IMR-90 (cell line): ENCODE data around the gene CEP85. TPM values are rescaled to one million over a fixed set of nuclear protein-coding genes. Genes with fewer than 3 reads are reported as not detected.

Source experiments
- ATAC-seq: fragments of 200-7000 bp; cut with Tn5 transposase; 2 replicates; pipeline ENCODE4 v1.9.1; 2020; ENCODE audit warnings: low read depth, mild to moderate bottlenecking, moderate library complexity
- BruUV-seq: library from RNA; stranded (reverse); fragments of 400-500 nt; replicated peaks from 2 replicates; lab custom pipeline; 2021; lab: Mats Ljungman, UMichigan
- CTCF ChIA-PET: fragments of 300-600 bp; formaldehyde crosslinking; extraction: SDS; loops from one replicate; lab custom pipeline; 2021; ENCODE audit warnings: antibody characterized with exemption; lab: Yijun Ruan, JAX
- POLR2A ChIA-PET: fragments of 300-600 bp; sonication (Branson Sonifier 250); formaldehyde crosslinking; loops from one replicate; lab custom pipeline; 2022; ENCODE audit warnings: antibody characterized with exemption; ENCODE audit not compliant: unreplicated experiment; lab: Charles Lee
- DNase-seq: peaks from one replicate; pipeline ENCODE4 v3.0.0; 2013
- H2AFZ ChIP-seq: replicated peaks from 2 replicates; pipeline ENCODE3; 2013; ENCODE audit warnings: low read length, mild to moderate bottlenecking; ENCODE audit not compliant: poor library complexity
- H2AK5ac ChIP-seq: 2 replicates; pipeline ENCODE4 v1.6.1; 2013; ENCODE audit warnings: low read depth, low read length, inconsistent platforms
- H2AK9ac ChIP-seq: replicated peaks from 2 replicates; pipeline ENCODE3; 2013; ENCODE audit warnings: mild to moderate bottlenecking, low read depth, low read length, moderate library complexity; ENCODE audit not compliant: poor library complexity
- H2BK120ac ChIP-seq: 2 replicates; pipeline ENCODE4 v1.6.1; 2013; ENCODE audit warnings: low read depth, low read length, inconsistent platforms
- H2BK15ac ChIP-seq: 3 replicates; pipeline ENCODE4 v1.6.1; 2013; ENCODE audit warnings: low read depth, low read length, inconsistent platforms
- H2BK20ac ChIP-seq: 2 replicates; pipeline ENCODE4 v1.6.1; 2013; ENCODE audit warnings: low read depth, mild to moderate bottlenecking, inconsistent platforms, low read length, moderate library complexity
- H2BK5ac ChIP-seq: 2 replicates; pipeline ENCODE4 v1.6.1; 2013; ENCODE audit warnings: mild to moderate bottlenecking, low read depth, low read length, inconsistent platforms; ENCODE audit not compliant: poor library complexity, severe bottlenecking
- H3K14ac ChIP-seq: replicated peaks from 2 replicates; pipeline ENCODE4 v1.6.1; 2013; ENCODE audit warnings: low read depth, low read length, inconsistent platforms
- H3K18ac ChIP-seq: 2 replicates; pipeline ENCODE4 v1.6.1; 2013; ENCODE audit warnings: low read depth, low read length, control low read depth
- H3K23ac ChIP-seq: 2 replicates; pipeline ENCODE4 v1.6.1; 2013; ENCODE audit warnings: low read depth, low read length, inconsistent platforms
- H3K27ac ChIP-seq: 2 replicates; pipeline ENCODE4 v1.5.1; 2013; ENCODE audit warnings: mild to moderate bottlenecking, control low read depth, low read length; ENCODE audit not compliant: insufficient read depth
- H3K27me3 ChIP-seq: 2 replicates; pipeline ENCODE4 v1.6.1; 2013; ENCODE audit warnings: low read length; ENCODE audit not compliant: control insufficient read depth, insufficient read depth
- H3K36me3 ChIP-seq: 2 replicates; pipeline ENCODE4 v1.6.1; 2013; ENCODE audit warnings: low read length, mixed read lengths; ENCODE audit not compliant: control insufficient read depth, insufficient read depth
- H3K4ac ChIP-seq: 2 replicates; pipeline ENCODE4 v1.6.1; 2013; ENCODE audit warnings: low read depth, low read length, inconsistent platforms
- H3K4me1 ChIP-seq: 2 replicates; pipeline ENCODE4 v1.6.1; 2013; ENCODE audit warnings: low read length, mixed read lengths; ENCODE audit not compliant: control insufficient read depth, insufficient read depth
- H3K4me2 ChIP-seq: 2 replicates; pipeline ENCODE4 v1.6.1; 2013; ENCODE audit warnings: low read depth, mild to moderate bottlenecking, control low read depth, low read length, moderate library complexity
- H3K4me3 ChIP-seq: 2 replicates; pipeline ENCODE4 v1.5.1; 2013; ENCODE audit warnings: low read depth, mild to moderate bottlenecking, control low read depth, low read length, moderate library complexity; ENCODE audit not compliant: insufficient read depth
- H3K56ac ChIP-seq: 2 replicates; pipeline ENCODE4 v1.6.1; 2013; ENCODE audit warnings: low read length, inconsistent platforms; ENCODE audit not compliant: insufficient read depth; ENCODE audit errors: extremely low read depth
- H3K79me1 ChIP-seq, 2 experiments: 2 replicates each; pipeline ENCODE4 v1.6.1; 2013; ENCODE audit warnings: low read length in 2 of 2, inconsistent platforms in 1 of 2, low read depth in 1 of 2
- H3K9ac ChIP-seq: 2 replicates; pipeline ENCODE4 v1.6.1; 2013; ENCODE audit warnings: low read depth, low read length, control low read depth
- H3K9me1 ChIP-seq: 2 replicates; pipeline ENCODE4 v1.6.1; 2013; ENCODE audit warnings: low read length, inconsistent platforms; ENCODE audit not compliant: insufficient read depth
- H3K9me3 ChIP-seq: 2 replicates; pipeline ENCODE4 v1.6.1; 2013; ENCODE audit warnings: low read length; ENCODE audit not compliant: control insufficient read depth, insufficient read depth
- H4K20me1 ChIP-seq: 2 replicates; pipeline ENCODE4 v1.6.1; 2013; ENCODE audit warnings: low read length, inconsistent platforms; ENCODE audit not compliant: insufficient read depth
- H4K5ac ChIP-seq: 2 replicates; pipeline ENCODE4 v1.6.1; 2013; ENCODE audit warnings: mild to moderate bottlenecking, low read depth, low read length, control low read depth
- H4K8ac ChIP-seq, 2 experiments: 2 replicates each; pipeline ENCODE4 v1.6.1; 2013; ENCODE audit warnings: low read depth in 2 of 2, low read length in 2 of 2, control low read depth in 1 of 2, inconsistent platforms in 1 of 2
- H4K91ac ChIP-seq: 2 replicates; pipeline ENCODE4 v1.6.1; 2013; ENCODE audit warnings: low read depth, low read length, inconsistent platforms; ENCODE audit not compliant: insufficient read depth
- CTCF ChIP-seq: conservative IDR thresholded peaks from 2 replicates; pipeline ENCODE4 v1.5.1; 2012; ENCODE audit warnings: mild to moderate bottlenecking, low read depth, low read length, improper control_type of control experiment
- MXI1 ChIP-seq: IDR thresholded peaks from 2 replicates; pipeline ENCODE4 v1.6.1; 2012; ENCODE audit warnings: low read depth, mild to moderate bottlenecking, low read length, moderate library complexity, borderline replicate concordance
- WGBS, 2 experiments: methylation state at CpG; one replicate each; pipeline versions ENCODE4 v1.1.5 to v1.1.7; 2013; ENCODE audit warnings: missing lambda C conversion rate in 2 of 2; ENCODE audit not compliant: insufficient read length in 1 of 2; ENCODE audit errors: extremely low coverage in 2 of 2; 5-methylcytosine and 5-hydroxymethylcytosine counted together
- dilution Hi-C: fragments of 300-500 bp; cut with HindIII; formaldehyde crosslinking; loops from one replicate; pipeline ENCODE4 v1.14.3; 2018; ENCODE audit warnings: low sequenced_read_pairs; ENCODE audit not compliant: unreplicated experiment
- in situ Hi-C: fragments of 300-500 bp; cut with MboI; formaldehyde crosslinking; loops from 3 replicates; pipeline ENCODE4 v1.14.3; 2019; ENCODE audit warnings: low sequenced_read_pairs, inconsistent platforms, mixed read lengths
- intact Hi-C: fragments of 100-400 bp; cut with micrococcal nuclease; formaldehyde crosslinking; loops from 2 replicates; pipeline ENCODE4 v1.10.0; 2022
- polyA plus RNA-seq, 3 experiments: library from polyadenylated mRNA; depleted of rRNA; stranded (reverse); fragments of >200 nt; gene quantifications; 2 replicates each; pipeline ENCODE4 v1.2.3, GENCODE V29; 2012; ENCODE audit warnings: low replicate concordance in 1 of 3
- total RNA-seq: library from RNA; depleted of rRNA; stranded (reverse); fragments of >200 nt; gene quantifications from 2 replicates; pipeline ENCODE4 v1.2.3, GENCODE V29; 2012

Gene CEP85
- total and polyA plus RNA-seq, 2 of the 4 experiments (the other 2 are of a cell fraction) = 11.5 to 11.8 TPM

GRCh38 chr1:26220199-26220912, 13.6 kb upstream of the CEP85 start:
- CTCF ChIA-PET = interaction anchor here (1.6 kb wide), 1 partner anchor 13 kb away, joined by 4 read pairs; the partner anchor contains the start of gene CEP85
- Histone ChIP-seq H2BK20ac (no peak overlapping the region), H3K18ac (no peak overlapping the region), H4K8ac (no peak overlapping the region), H3K14ac (no peak overlapping the region), H2BK120ac (no peak overlapping the region), H4K5ac (no peak overlapping the region), H3K9me1 (no peaks in the 10 kb centered on the region), H3K27ac (no peak overlapping the region), H3K27me3 (peaks cover 45% of the 10 kb centered on the region), H3K9me3 (no peaks in the 10 kb centered on the region), H2AK5ac (no peak overlapping the region), H3K23ac (no peak overlapping the region), H2BK15ac (no peak overlapping the region), H3K4ac (no peak overlapping the region), H2BK5ac (no peak overlapping the region), H4K20me1 (no peaks in the 10 kb centered on the region), H3K79me1 (no peaks in the 10 kb centered on the region), H2AK9ac (no peak overlapping the region), H2AFZ (no peak overlapping the region), H3K9ac (no peak overlapping the region), H4K91ac (no peak overlapping the region), H3K4me2 (no peak overlapping the region), H3K56ac (no peak overlapping the region), H3K4me1 (no peaks in the 10 kb centered on the region), H3K4me3 (no peak overlapping the region), H3K36me3 (no peaks in the 10 kb centered on the region)
- POLR2A ChIA-PET = no interaction called here
- intact Hi-C loops (no loop called here), in situ Hi-C loops (no loop called here), dilution Hi-C loops (no loop called here)
- no peak for DNase-seq
- no peak for TF ChIP-seq CTCF
- TF ChIP-seq MXI1 = no peak
- no peak for ATAC-seq
- no TSS peak for BruUV-seq
- 63% methylated on average over 10 of the region's 27 CpGs; no CpG with 5 or more reads in 1 of the 2 experiments for WGBS, 2 experiments
